ENCODE data around the gene SZRD1. TPM values are rescaled to one million over a fixed set of nuclear protein-coding genes. Genes with fewer than 3 reads are reported as not detected.

The SZRD1 gene
- total and polyA plus RNA-seq, 9 of the 15 experiments (the other 6 are each of a cell fraction or from before 2014, with no cell fraction given), result 3.9 to 149 (median 82.5) TPM

DNA sequence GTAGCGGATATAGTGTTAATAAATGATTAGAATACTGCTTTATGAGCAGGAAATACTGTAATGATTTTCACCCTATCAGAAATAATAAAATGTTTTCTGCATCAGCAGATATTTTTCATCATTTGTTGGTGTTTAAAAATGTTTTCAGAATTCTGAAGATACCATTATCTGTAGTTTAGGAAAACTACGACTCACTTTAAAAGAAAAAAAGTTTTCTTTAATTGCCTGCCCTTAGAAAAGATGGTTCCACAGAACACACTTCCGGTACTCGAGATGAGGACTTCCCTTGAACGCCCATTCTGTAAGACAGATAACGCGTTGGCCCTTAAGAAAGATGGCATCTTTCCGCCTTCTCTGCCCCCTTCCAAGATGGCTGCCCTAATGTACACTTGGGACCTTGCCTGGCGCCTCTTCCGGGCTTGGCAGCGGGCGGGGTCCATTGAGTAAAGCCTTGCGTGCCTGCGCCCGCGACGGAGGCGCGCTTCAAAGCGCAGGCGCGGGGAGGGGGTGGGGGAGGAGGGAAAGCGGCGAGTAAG lies at the start of gene SZRD1 (continued):
- TF ChIP-seq, protein P1, sequence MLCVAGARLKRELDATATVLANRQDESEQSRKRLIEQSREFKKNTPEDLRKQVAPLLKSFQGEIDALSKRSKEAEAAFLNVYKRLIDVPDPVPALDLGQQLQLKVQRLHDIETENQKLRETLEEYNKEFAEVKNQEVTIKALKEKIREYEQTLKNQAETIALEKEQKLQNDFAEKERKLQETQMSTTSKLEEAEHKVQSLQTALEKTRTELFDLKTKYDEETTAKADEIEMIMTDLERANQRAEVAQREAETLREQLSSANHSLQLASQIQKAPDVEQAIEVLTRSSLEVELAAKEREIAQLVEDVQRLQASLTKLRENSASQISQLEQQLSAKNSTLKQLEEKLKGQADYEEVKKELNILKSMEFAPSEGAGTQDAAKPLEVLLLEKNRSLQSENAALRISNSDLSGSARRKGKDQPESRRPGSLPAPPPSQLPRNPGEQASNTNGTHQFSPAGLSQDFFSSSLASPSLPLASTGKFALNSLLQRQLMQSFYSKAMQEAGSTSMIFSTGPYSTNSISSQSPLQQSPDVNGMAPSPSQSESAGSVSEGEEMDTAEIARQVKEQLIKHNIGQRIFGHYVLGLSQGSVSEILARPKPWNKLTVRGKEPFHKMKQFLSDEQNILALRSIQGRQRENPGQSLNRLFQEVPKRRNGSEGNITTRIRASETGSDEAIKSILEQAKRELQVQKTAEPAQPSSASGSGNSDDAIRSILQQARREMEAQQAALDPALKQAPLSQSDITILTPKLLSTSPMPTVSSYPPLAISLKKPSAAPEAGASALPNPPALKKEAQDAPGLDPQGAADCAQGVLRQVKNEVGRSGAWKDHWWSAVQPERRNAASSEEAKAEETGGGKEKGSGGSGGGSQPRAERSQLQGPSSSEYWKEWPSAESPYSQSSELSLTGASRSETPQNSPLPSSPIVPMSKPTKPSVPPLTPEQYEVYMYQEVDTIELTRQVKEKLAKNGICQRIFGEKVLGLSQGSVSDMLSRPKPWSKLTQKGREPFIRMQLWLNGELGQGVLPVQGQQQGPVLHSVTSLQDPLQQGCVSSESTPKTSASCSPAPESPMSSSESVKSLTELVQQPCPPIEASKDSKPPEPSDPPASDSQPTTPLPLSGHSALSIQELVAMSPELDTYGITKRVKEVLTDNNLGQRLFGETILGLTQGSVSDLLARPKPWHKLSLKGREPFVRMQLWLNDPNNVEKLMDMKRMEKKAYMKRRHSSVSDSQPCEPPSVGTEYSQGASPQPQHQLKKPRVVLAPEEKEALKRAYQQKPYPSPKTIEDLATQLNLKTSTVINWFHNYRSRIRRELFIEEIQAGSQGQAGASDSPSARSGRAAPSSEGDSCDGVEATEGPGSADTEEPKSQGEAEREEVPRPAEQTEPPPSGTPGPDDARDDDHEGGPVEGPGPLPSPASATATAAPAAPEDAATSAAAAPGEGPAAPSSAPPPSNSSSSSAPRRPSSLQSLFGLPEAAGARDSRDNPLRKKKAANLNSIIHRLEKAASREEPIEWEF (CRISPR knock-in tag; IDR thresholded peaks at IDR 0.05), result no peak
- TF ChIP-seq, protein P2, sequence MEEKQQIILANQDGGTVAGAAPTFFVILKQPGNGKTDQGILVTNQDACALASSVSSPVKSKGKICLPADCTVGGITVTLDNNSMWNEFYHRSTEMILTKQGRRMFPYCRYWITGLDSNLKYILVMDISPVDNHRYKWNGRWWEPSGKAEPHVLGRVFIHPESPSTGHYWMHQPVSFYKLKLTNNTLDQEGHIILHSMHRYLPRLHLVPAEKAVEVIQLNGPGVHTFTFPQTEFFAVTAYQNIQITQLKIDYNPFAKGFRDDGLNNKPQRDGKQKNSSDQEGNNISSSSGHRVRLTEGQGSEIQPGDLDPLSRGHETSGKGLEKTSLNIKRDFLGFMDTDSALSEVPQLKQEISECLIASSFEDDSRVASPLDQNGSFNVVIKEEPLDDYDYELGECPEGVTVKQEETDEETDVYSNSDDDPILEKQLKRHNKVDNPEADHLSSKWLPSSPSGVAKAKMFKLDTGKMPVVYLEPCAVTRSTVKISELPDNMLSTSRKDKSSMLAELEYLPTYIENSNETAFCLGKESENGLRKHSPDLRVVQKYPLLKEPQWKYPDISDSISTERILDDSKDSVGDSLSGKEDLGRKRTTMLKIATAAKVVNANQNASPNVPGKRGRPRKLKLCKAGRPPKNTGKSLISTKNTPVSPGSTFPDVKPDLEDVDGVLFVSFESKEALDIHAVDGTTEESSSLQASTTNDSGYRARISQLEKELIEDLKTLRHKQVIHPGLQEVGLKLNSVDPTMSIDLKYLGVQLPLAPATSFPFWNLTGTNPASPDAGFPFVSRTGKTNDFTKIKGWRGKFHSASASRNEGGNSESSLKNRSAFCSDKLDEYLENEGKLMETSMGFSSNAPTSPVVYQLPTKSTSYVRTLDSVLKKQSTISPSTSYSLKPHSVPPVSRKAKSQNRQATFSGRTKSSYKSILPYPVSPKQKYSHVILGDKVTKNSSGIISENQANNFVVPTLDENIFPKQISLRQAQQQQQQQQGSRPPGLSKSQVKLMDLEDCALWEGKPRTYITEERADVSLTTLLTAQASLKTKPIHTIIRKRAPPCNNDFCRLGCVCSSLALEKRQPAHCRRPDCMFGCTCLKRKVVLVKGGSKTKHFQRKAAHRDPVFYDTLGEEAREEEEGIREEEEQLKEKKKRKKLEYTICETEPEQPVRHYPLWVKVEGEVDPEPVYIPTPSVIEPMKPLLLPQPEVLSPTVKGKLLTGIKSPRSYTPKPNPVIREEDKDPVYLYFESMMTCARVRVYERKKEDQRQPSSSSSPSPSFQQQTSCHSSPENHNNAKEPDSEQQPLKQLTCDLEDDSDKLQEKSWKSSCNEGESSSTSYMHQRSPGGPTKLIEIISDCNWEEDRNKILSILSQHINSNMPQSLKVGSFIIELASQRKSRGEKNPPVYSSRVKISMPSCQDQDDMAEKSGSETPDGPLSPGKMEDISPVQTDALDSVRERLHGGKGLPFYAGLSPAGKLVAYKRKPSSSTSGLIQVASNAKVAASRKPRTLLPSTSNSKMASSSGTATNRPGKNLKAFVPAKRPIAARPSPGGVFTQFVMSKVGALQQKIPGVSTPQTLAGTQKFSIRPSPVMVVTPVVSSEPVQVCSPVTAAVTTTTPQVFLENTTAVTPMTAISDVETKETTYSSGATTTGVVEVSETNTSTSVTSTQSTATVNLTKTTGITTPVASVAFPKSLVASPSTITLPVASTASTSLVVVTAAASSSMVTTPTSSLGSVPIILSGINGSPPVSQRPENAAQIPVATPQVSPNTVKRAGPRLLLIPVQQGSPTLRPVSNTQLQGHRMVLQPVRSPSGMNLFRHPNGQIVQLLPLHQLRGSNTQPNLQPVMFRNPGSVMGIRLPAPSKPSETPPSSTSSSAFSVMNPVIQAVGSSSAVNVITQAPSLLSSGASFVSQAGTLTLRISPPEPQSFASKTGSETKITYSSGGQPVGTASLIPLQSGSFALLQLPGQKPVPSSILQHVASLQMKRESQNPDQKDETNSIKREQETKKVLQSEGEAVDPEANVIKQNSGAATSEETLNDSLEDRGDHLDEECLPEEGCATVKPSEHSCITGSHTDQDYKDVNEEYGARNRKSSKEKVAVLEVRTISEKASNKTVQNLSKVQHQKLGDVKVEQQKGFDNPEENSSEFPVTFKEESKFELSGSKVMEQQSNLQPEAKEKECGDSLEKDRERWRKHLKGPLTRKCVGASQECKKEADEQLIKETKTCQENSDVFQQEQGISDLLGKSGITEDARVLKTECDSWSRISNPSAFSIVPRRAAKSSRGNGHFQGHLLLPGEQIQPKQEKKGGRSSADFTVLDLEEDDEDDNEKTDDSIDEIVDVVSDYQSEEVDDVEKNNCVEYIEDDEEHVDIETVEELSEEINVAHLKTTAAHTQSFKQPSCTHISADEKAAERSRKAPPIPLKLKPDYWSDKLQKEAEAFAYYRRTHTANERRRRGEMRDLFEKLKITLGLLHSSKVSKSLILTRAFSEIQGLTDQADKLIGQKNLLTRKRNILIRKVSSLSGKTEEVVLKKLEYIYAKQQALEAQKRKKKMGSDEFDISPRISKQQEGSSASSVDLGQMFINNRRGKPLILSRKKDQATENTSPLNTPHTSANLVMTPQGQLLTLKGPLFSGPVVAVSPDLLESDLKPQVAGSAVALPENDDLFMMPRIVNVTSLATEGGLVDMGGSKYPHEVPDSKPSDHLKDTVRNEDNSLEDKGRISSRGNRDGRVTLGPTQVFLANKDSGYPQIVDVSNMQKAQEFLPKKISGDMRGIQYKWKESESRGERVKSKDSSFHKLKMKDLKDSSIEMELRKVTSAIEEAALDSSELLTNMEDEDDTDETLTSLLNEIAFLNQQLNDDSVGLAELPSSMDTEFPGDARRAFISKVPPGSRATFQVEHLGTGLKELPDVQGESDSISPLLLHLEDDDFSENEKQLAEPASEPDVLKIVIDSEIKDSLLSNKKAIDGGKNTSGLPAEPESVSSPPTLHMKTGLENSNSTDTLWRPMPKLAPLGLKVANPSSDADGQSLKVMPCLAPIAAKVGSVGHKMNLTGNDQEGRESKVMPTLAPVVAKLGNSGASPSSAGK (IDR thresholded peaks at IDR 0.05), result no peak
